DMS79 (cell line): ENCODE results near the gene IGF2BP3.

ENCODE experiments used
- DNase-seq: peaks from one replicate; lab custom pipeline; 2025; lab: John Stamatoyannopoulos, UW

The IGF2BP3 gene

GRCh38 chr7:23377134-23377533 is 93.2 kb downstream of the IGF2BP3 start:
- DNase-seq: no peak

DNA sequence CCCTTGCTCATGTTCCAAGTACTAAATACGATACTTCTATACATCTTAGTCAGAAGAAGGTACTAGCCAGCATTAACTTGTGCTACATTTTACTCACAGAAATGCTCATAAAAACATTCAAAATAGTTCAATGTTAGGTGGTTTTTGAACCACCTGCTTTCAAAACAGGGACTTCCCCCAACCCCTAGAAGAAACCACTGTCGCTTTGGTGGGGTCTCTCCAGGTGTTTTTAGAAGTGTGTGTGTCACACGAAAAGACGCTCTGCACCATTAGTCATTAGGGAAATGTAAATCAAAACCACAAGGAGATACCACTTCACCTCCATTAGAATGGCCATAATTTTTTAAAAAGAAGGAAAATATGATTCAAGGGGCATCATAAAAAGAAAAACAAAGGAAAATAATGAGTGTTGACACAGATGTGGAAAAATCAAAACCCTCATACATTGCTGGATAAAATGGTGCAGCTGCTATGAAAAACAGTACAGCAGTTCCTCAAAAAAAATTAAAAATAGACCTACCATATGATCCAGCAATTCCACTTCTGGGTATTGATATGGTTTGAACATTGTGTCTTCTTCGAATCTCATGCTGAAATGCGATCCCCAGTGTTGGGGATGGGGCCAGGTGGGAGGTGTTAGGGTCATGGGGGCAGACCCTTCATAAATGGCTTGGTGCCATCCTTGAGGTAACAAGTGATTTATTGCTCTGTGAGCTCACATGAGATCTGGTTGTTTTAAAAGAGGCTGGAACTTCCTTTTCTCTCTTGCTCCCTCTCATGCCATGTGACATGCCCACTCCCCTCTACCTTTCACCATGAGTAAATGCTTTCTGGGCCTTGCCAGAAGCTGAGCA is 96.9 kb downstream of the IGF2BP3 start:
- no peak for DNase-seq

- no peak for DNase-seq
Measured at GRCh38 chr7:23372611-23373010, 97.7 kb downstream of the IGF2BP3 start.

- no peak for DNase-seq
Measured at GRCh38 chr7:23371654-23372053, 98.6 kb downstream of the IGF2BP3 start.

GRCh38 chr7:23369695-23370404 is 100.4 kb downstream of the IGF2BP3 start:
- no peak for DNase-seq

- no peak for DNase-seq
Measured at GRCh38 chr7:23369100-23369499, 101.2 kb downstream of the IGF2BP3 start.

DNA sequence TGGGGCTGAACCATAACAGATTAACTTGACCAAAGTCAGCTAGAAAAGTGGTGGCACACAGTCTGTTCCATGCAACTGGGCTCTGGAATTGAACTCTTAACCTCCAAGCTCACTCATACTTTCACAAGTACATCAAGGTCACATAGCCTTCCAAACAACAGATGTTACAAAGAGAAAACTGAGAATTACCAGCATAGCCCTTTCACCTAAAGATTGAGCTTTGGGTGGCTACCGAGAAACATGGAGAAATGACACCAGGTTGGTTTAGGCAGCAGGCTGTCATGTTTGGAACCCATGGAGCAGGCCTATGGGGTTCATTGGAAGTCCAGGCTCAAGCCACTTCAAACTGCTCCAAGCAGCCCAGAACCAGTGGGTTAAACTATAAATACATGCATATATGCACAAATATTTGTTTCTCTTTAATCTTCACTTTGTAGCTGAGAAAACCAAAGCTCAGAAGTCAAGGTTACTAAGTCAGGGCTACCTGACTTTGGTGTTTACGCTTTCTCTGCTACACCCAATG is 112.1 kb downstream of the IGF2BP3 start:
- no peak for DNase-seq

- no peak for DNase-seq
Measured at GRCh38 chr7:23357190-23358093, 112.8 kb downstream of the IGF2BP3 start.

DNA sequence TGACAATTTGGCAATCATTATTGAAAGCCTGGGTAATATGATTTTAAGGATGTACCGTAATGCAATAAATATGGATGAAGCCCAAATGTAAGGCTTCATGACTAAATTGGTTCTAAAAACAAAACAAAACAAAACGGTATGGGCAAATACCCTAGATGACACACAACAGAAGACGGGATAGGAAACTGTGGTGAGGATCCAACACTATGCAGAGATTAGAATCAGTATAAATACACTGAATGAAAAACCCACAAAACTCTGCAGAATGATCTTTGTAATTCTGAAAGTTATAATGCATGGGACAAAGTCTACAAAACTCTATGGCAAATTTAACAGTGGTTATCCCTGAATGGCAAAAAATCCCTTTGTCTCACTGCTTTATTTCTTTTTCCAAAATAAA is 113.6 kb downstream of the IGF2BP3 start:
- no peak for DNase-seq

DNA sequence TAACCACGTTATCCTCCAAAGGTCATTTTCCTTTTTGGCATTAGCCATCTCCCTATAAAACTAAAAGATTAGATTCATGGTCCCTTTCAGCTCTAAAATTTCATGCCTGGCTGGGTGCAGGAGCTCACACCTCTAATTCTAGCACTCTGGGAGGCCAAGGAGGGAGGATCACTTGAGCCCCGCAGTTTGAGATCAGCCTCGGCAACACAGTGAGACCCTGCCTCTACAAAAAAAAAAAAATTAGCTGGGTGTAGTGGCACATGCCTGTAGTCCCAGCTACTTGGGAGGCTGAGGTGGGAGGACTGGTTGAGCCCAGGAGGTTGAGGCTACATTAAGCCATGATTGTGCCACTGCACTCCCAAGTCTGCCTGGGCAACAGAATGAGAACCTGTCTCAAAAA is 114.1 kb downstream of the IGF2BP3 start:
- no peak for DNase-seq

GRCh38 chr7:23353172-23353571 is 117.1 kb downstream of the IGF2BP3 start:
- DNase-seq: peak; percentile 59

DNA sequence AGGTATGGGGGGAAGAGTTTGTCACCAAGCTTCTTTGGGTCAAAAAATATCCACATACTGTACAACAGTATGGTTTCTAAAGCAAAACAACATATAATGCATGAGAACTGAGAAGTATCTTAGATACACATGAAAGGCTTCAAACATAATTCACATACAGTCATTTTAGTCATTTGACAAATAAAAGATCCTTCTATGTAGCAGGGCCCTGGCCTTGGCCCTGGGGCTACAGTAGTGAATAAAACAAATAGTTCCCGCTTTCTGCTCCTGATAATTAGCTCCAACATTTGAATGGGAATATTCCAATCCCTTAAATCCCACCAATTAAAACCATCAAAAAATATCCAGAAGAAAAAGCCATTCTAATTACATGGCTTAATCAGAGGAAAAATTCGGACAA is 119.8 kb downstream of the IGF2BP3 start:
- DNase-seq: no peak

GRCh38 chr7:23349484-23350157 is 120.7 kb downstream of the IGF2BP3 start:
- no peak for DNase-seq

DNA sequence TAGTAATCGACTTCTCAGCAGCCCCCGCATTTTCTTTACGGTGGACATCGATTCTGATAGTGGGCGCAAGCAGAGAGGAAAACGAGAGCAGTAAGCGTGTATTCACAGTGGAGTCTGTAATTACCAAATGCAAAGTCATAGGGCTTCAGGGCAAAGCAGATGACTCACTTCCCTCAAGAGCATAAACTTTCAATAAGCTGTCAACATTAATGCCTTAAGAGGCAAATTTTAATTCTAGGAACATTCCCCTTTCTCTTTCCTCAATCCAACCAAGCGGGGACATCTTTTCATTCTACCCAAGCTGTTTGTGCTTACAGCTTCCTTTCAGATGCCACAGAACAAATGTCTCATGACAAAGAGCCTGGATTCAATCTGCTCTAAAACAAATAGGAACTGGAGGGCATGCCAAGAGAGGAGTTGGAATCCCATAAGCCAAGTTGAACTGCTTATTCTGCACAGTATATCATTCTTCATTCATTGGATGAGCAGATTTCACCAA is 122.6 kb downstream of the IGF2BP3 start:
- no peak for DNase-seq

GRCh38 chr7:23347033-23347681 is 123.1 kb downstream of the IGF2BP3 start:
- no peak for DNase-seq

DNA sequence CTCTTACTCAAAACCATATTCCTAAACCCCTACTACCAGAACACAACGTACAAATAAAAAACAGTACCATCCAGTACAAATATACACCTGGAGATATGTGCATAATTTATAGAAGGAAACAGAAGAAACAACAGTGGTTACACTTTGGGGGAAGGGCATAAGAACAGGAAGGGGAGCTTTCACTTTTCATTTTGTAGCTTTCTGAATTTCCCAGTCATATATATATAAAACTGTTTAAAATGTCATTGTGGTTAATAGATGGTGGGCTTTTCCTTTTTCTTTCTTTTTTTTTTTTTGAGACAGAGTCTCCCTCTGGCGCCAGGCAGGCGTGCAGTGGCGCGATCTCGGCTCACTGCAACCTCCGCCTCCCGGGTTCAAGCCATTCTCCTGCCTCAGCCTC is 124.0 kb downstream of the IGF2BP3 start:
- DNase-seq: no peak

- DNase-seq: no peak
Measured at GRCh38 chr7:23345601-23346000, 124.7 kb downstream of the IGF2BP3 start.

DNA sequence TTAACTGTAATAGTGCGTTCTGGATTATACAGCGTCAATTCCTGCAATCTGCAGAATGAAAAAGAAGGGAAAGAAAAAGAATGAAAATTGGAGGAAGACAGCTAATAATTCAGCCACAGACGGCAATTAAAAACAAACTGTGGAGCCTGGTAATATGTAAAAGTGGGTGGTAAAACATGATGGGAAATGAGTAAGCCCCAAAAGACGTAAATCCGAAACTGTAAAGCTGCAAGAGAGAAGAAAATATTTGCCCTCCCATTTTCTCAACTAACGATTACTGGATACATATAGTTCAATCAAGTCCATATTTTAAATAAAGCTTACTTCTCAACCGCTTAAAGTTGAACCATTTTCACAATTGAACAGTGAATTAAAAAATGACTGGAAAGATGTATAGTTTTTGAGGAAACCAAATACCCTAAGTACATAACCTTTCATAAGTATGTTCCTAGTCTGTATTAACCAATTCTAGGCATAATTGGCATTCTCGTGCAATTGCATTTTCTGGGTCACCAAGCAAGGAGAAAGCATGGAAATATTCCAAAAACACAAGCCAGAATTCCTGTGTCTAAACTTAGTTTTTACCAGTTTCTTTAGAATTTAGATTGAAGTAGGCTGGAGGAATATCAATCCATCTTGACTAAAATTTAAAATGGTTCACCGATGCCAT is 126.3 kb downstream of the IGF2BP3 start:
- no peak for DNase-seq

GRCh38 chr7:23343102-23343501 is 127.2 kb downstream of the IGF2BP3 start:
- no peak for DNase-seq
